ENCODE measurements around the gene FZD10. TPM values are rescaled to one million over a fixed set of nuclear protein-coding genes. Genes with fewer than 3 reads are reported as not detected.
A peak's percentile ranks its signal among the peaks of the same experiment; 100 is the strongest.

FZD10 gene
- total RNA-seq (1.3 and 1.7 TPM in 2 replicates), polyA plus RNA-seq (0.35 and 0.50 TPM in 2 replicates)

GRCh38 chr12:130162267-130162666, at the start of gene FZD10:
FZD10 (plus strand) TSS chr12:130162464; CDS start chr12:130162943, 479 bp downstream.
- peaks cover 93% of the 10 kb centered on the region for H3K27me3 ChIP-seq
- 3% methylated on average over 20 of the region's 51 CpGs for WGBS (ENCODE audit: low lambda C conversion rate, missing lambda C conversion rate)
- no peaks in the 10 kb centered on the region for H3K79me2 ChIP-seq
- H2AFZ ChIP-seq = peak within 1 kb of the TSS; percentile 66
- H4K20me1 ChIP-seq (ENCODE audit: insufficient read depth, poor library complexity, severe bottlenecking) = no peaks in the 10 kb centered on the region
- H3K36me3 ChIP-seq (replicated peaks; ENCODE audit: insufficient read depth, low read depth) = no peaks in the 10 kb centered on the region
- TF ChIP-seq EZH2 (IDR thresholded peaks at IDR 0.05; ENCODE audit: borderline replicate concordance) = no peak
- no peak for TF ChIP-seq EZH2phosphoT487 (IDR thresholded peaks at IDR 0.05; ENCODE audit: low read depth, severe bottlenecking, unreplicated experiment)
- no peak for TF ChIP-seq CTCF (IDR thresholded peaks at IDR 0.05; ENCODE audit: poor library complexity)
- H3K9me3 ChIP-seq (ENCODE audit: low read depth) = no peaks in the 10 kb centered on the region
- peak within 1 kb of the TSS; percentile 88 for H3K4me2 ChIP-seq
- no peaks in the 10 kb centered on the region for H3K9me2 ChIP-seq (replicated peaks; ENCODE audit: insufficient read depth)
- H3K4me3 ChIP-seq = peak within 1 kb of the TSS; percentile 42
- peak; percentile 67 for DNase-seq (ENCODE audit: low spot score)
- peak within 1 kb of the TSS; percentile 57 for H3K27ac ChIP-seq
- peaks cover 6% of the 10 kb centered on the region for H3K4me1 ChIP-seq (ENCODE audit: insufficient read depth)

- TF ChIP-seq CTCF (IDR thresholded peaks at IDR 0.05; ENCODE audit: poor library complexity) (no peak), EZH2phosphoT487 (IDR thresholded peaks at IDR 0.05; ENCODE audit: low read depth, severe bottlenecking, unreplicated experiment) (no peak), EZH2 (IDR thresholded peaks at IDR 0.05; ENCODE audit: borderline replicate concordance) (no peak)
- H3K27ac ChIP-seq = no peak overlapping the region
- H4K20me1 ChIP-seq (ENCODE audit: insufficient read depth, poor library complexity, severe bottlenecking) = no peaks in the 10 kb centered on the region
- peaks cover 10% of the 10 kb centered on the region for H3K4me1 ChIP-seq (ENCODE audit: insufficient read depth)
- H3K27me3 ChIP-seq = no peaks in the 10 kb centered on the region
- no peaks in the 10 kb centered on the region for H3K36me3 ChIP-seq (replicated peaks; ENCODE audit: insufficient read depth, low read depth)
- no peaks in the 10 kb centered on the region for H3K79me2 ChIP-seq
- no peaks in the 10 kb centered on the region for H3K9me3 ChIP-seq (ENCODE audit: low read depth)
- H2AFZ ChIP-seq = no peak overlapping the region
- 82% methylated on average over 20 of the region's 20 CpGs for WGBS (ENCODE audit: low lambda C conversion rate, missing lambda C conversion rate)
- no peak overlapping the region for H3K4me2 ChIP-seq
- no peaks in the 10 kb centered on the region for H3K9me2 ChIP-seq (replicated peaks; ENCODE audit: insufficient read depth)
- DNase-seq (ENCODE audit: low spot score) = no peak
- H3K4me3 ChIP-seq = no peak overlapping the region
Observed at GRCh38 chr12:130114952-130115351, 47.3 kb upstream of the FZD10 start.

- WGBS (ENCODE audit: low lambda C conversion rate, missing lambda C conversion rate) = 96% methylated on average over 8 of the region's 8 CpGs
- no peak for DNase-seq (ENCODE audit: low spot score)
- Histone ChIP-seq H3K79me2 (no peaks in the 10 kb centered on the region), H3K4me3 (no peak overlapping the region), H3K9me2 (replicated peaks; ENCODE audit: insufficient read depth) (no peaks in the 10 kb centered on the region), H3K27me3 (no peaks in the 10 kb centered on the region), H3K9me3 (ENCODE audit: low read depth) (no peaks in the 10 kb centered on the region), H3K4me2 (no peak overlapping the region), H2AFZ (no peak overlapping the region), H4K20me1 (ENCODE audit: insufficient read depth, poor library complexity, severe bottlenecking) (no peaks in the 10 kb centered on the region), H3K27ac (no peak overlapping the region), H3K36me3 (replicated peaks; ENCODE audit: insufficient read depth, low read depth) (no peaks in the 10 kb centered on the region), H3K4me1 (ENCODE audit: insufficient read depth) (peaks cover 10% of the 10 kb centered on the region)
- TF ChIP-seq CTCF (IDR thresholded peaks at IDR 0.05; ENCODE audit: poor library complexity) (no peak), EZH2phosphoT487 (IDR thresholded peaks at IDR 0.05; ENCODE audit: low read depth, severe bottlenecking, unreplicated experiment) (no peak), EZH2 (IDR thresholded peaks at IDR 0.05; ENCODE audit: borderline replicate concordance) (no peak)
Observed at GRCh38 chr12:130115646-130116045, 46.6 kb upstream of the FZD10 start.

GRCh38 chr12:130116791-130117190, 45.5 kb upstream of the FZD10 start:
- no peaks in the 10 kb centered on the region for H4K20me1 ChIP-seq (ENCODE audit: insufficient read depth, poor library complexity, severe bottlenecking)
- no peak overlapping the region for H3K27ac ChIP-seq
- no peak for DNase-seq (ENCODE audit: low spot score)
- no peak for TF ChIP-seq CTCF (IDR thresholded peaks at IDR 0.05; ENCODE audit: poor library complexity)
- no peak for TF ChIP-seq EZH2phosphoT487 (IDR thresholded peaks at IDR 0.05; ENCODE audit: low read depth, severe bottlenecking, unreplicated experiment)
- TF ChIP-seq EZH2 (IDR thresholded peaks at IDR 0.05; ENCODE audit: borderline replicate concordance) = no peak
- no peaks in the 10 kb centered on the region for H3K9me3 ChIP-seq (ENCODE audit: low read depth)
- no peaks in the 10 kb centered on the region for H3K9me2 ChIP-seq (replicated peaks; ENCODE audit: insufficient read depth)
- H3K79me2 ChIP-seq = no peaks in the 10 kb centered on the region
- H2AFZ ChIP-seq = no peak overlapping the region
- H3K4me3 ChIP-seq = no peak overlapping the region
- H3K4me2 ChIP-seq = no peak overlapping the region
- WGBS (ENCODE audit: low lambda C conversion rate, missing lambda C conversion rate) = 83% methylated on average over 3 of the region's 6 CpGs
- H3K4me1 ChIP-seq (ENCODE audit: insufficient read depth) = peaks cover 10% of the 10 kb centered on the region
- no peaks in the 10 kb centered on the region for H3K27me3 ChIP-seq
- H3K36me3 ChIP-seq (replicated peaks; ENCODE audit: insufficient read depth, low read depth) = no peaks in the 10 kb centered on the region
